Neuronal stem cell (in vitro differentiated cells): ENCODE results near the gene SPOCK1.

Experiments used
- DNase-seq: peaks from one replicate; pipeline ENCODE4 v3.0.0-alpha.2; 2013; ENCODE audit warnings: low spot score
- H2AFZ ChIP-seq: one replicate; pipeline ENCODE4 v1.6.1; 2013; ENCODE audit warnings: mild to moderate bottlenecking, low read length, inconsistent platforms
- H2AK5ac ChIP-seq: 2 replicates; pipeline ENCODE4 v1.6.1; 2013; ENCODE audit warnings: low read depth, mild to moderate bottlenecking, inconsistent platforms, low read length, moderate library complexity, mixed read lengths
- H2BK120ac ChIP-seq: 2 replicates; pipeline ENCODE4 v1.6.1; 2013; ENCODE audit warnings: low read depth, mild to moderate bottlenecking, inconsistent platforms, low read length, moderate library complexity, mixed read lengths
- H2BK12ac ChIP-seq: one replicate; pipeline ENCODE4 v1.6.1; 2013; ENCODE audit warnings: low read length, inconsistent platforms
- H2BK15ac ChIP-seq: 2 replicates; pipeline ENCODE4 v1.6.1; 2013; ENCODE audit warnings: mild to moderate bottlenecking, low read length, inconsistent platforms, mixed read lengths
- H2BK5ac ChIP-seq: one replicate; pipeline ENCODE4 v1.6.1; 2013; ENCODE audit warnings: inconsistent platforms, mild to moderate bottlenecking, low read length, moderate library complexity
- H3K14ac ChIP-seq: one replicate; pipeline ENCODE4 v1.6.1; 2013; ENCODE audit warnings: low read length, inconsistent platforms
- H3K18ac ChIP-seq: 2 replicates; pipeline ENCODE4 v1.6.1; 2013; ENCODE audit warnings: low read length, inconsistent platforms
- H3K23ac ChIP-seq: 2 replicates; pipeline ENCODE4 v1.6.1; 2013; ENCODE audit warnings: low read depth, mild to moderate bottlenecking, mixed read lengths, low read length, inconsistent platforms; ENCODE audit not compliant: poor library complexity
- H3K27ac ChIP-seq: replicated peaks from 3 replicates; pipeline ENCODE4 v1.5.1; 2013; ENCODE audit warnings: low read length, inconsistent platforms
- H3K27me3 ChIP-seq, 3 experiments: 2 replicates each; pipeline ENCODE4 v1.6.1; 2013; ENCODE audit warnings: low read length in 3 of 3, mild to moderate bottlenecking in 2 of 3, inconsistent platforms in 1 of 3, low read depth in 1 of 3, mixed read lengths in 1 of 3, moderate library complexity in 1 of 3; ENCODE audit not compliant: control insufficient read depth in 3 of 3, insufficient read depth in 3 of 3
- H3K36me3 ChIP-seq, 2 donors: replicated peaks in 1 of 2; 2 replicates each; pipeline ENCODE4 v1.6.1; 2013; ENCODE audit warnings: low read length in 2 of 2; ENCODE audit not compliant: control insufficient read depth in 2 of 2, insufficient read depth in 2 of 2
- H3K4ac ChIP-seq: 2 replicates; pipeline ENCODE4 v1.6.1; 2013; ENCODE audit warnings: inconsistent platforms, mild to moderate bottlenecking, low read length, moderate library complexity
- H3K4me1 ChIP-seq, 2 donors: 1 replicate in 1 of 2; 2 replicates in 1 of 2; pipeline ENCODE4 v1.6.1; 2013; ENCODE audit warnings: low read length in 2 of 2, low read depth in 1 of 2; ENCODE audit not compliant: control insufficient read depth in 2 of 2, insufficient read depth in 1 of 2
- H3K4me2 ChIP-seq: one replicate; pipeline ENCODE4 v1.6.1; 2013; ENCODE audit warnings: mild to moderate bottlenecking, low read length, inconsistent platforms; ENCODE audit not compliant: insufficient read depth, poor library complexity, severe bottlenecking
- H3K4me3 ChIP-seq, 2 donors: 2 replicates each; pipeline ENCODE4 v1.5.1; 2013; ENCODE audit warnings: low read length in 2 of 2, mild to moderate bottlenecking in 2 of 2, inconsistent platforms in 1 of 2, moderate library complexity in 1 of 2
- H3K79me1 ChIP-seq: one replicate; pipeline ENCODE4 v1.6.1; 2013; ENCODE audit warnings: low read depth, mild to moderate bottlenecking, inconsistent platforms, low read length, moderate library complexity
- H3K9ac ChIP-seq: one replicate; pipeline ENCODE4 v1.6.1; 2013; ENCODE audit warnings: mild to moderate bottlenecking, low read depth, low read length, inconsistent platforms; ENCODE audit not compliant: poor library complexity
- H3K9me3 ChIP-seq, 2 donors: replicated peaks in 1 of 2; 2 replicates each; pipeline versions ENCODE3 to v1.6.1; 2013; ENCODE audit warnings: low read length in 2 of 2, mild to moderate bottlenecking in 2 of 2, inconsistent platforms in 1 of 2, low read depth in 1 of 2, mixed read lengths in 1 of 2, moderate library complexity in 1 of 2; ENCODE audit not compliant: control insufficient read depth in 2 of 2, insufficient read depth in 1 of 2
- H4K8ac ChIP-seq: one replicate; pipeline ENCODE4 v1.6.1; 2013; ENCODE audit warnings: low read depth, mild to moderate bottlenecking, inconsistent platforms, low read length, moderate library complexity
- H4K91ac ChIP-seq: one replicate; pipeline ENCODE4 v1.6.1; 2013; ENCODE audit warnings: low read length, low read depth, mild to moderate bottlenecking, inconsistent platforms; ENCODE audit not compliant: poor library complexity
- WGBS, 2 donors: extraction: QIAGEN DNeasy Blood & Tissue Kit; methylation state at CpG; one replicate each; pipeline ENCODE4 v1.1.7; 2013; ENCODE audit warnings: missing lambda C conversion rate in 2 of 2, mixed read lengths in 1 of 2; ENCODE audit not compliant: insufficient read length in 2 of 2, insufficient replicate concordance in 1 of 2; ENCODE audit errors: extremely low coverage in 2 of 2; 5-methylcytosine and 5-hydroxymethylcytosine counted together

Gene SPOCK1

DNA sequence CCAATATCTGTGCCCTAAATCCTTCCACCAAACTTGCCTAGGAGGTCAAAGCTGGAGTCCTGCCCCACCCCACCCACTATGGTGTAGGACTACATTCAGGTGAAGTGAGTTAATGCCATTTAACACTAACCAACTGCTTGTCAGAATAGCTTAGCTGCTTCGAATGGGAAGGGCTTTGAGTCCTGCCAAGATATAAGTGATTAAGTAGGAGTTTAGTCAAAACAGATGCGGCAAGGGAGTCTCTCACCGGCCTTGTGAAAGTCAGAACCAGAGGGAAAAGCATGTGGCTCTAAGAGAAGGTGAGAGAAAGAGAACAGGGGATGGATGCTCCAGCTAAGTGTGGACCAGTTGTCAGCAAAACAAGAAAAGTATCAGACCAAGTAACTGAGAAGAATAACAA, 132.6 kb downstream of the SPOCK1 start:
- no peak overlapping the region for H2AK5ac ChIP-seq
- peaks cover 9 to 23% of the 10 kb centered on the region in 2 donors for H3K4me1 ChIP-seq
- H3K23ac ChIP-seq, result no peak overlapping the region
- H3K14ac ChIP-seq, result no peak overlapping the region
- no peak overlapping the region for H3K4me3 ChIP-seq
- no peak overlapping the region for H3K4ac ChIP-seq
- no peak overlapping the region for H3K4me2 ChIP-seq
- H4K8ac ChIP-seq, result no peak overlapping the region
- no peaks in the 10 kb centered on the region for H3K27me3 ChIP-seq
- no peak overlapping the region for H2BK12ac ChIP-seq
- no peak overlapping the region for H2AFZ ChIP-seq
- peaks cover 0 to 2% of the 10 kb centered on the region in 2 donors for H3K9me3 ChIP-seq
- H2BK120ac ChIP-seq, result no peak overlapping the region
- H2BK15ac ChIP-seq, result no peak overlapping the region
- no CpG with 5 or more reads among the region's 3 CpGs for WGBS, 2 donors
- no peak overlapping the region for H3K9ac ChIP-seq
- H3K79me1 ChIP-seq, result no peaks in the 10 kb centered on the region
- no peak overlapping the region for H3K27ac ChIP-seq
- H3K18ac ChIP-seq, result no peak overlapping the region
- no peaks in the 10 kb centered on the region for H3K36me3 ChIP-seq
- H4K91ac ChIP-seq, result no peak overlapping the region
- H2BK5ac ChIP-seq, result no peak overlapping the region
- DNase-seq, result no peak

DNA sequence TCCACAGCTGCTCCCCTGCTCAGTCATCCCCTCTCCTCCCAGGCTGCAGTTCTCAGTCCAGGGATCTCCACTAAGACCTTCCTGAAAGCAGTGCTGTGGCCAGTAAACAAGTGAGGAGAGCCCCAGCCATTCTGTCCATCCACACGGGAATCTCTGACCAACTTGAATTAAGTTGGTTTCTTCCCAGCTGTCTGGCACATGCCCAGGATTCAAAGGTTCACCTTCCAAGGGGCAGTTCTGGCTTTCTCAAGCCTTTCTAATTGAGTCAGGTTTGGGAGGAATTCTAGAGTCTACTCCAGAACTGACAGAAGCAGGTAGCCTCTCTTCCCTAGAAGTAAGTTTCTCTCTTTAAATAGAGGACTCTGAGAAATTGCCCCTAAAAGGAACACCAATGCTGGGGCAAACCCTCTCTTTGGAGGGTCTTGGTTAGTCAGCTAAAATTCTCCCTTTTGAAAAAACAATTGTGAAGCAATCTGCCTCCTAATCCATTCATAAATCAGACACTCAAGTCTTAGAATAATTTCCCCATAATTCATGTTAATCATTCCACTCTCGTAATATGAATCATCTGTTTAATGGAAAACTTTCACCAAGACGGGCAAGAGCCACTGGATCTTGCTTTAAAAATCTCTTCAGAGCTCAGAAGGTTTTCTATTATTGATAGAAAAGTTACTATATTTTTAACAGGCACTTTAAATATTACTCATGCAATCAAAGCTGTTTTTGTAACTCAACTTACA, 133.8 kb downstream of the SPOCK1 start:
- H3K27me3 ChIP-seq, result no peaks in the 10 kb centered on the region
- H4K8ac ChIP-seq, result no peak overlapping the region
- no peak overlapping the region for H3K27ac ChIP-seq
- H2BK5ac ChIP-seq, result no peak overlapping the region
- H2AFZ ChIP-seq, result no peak overlapping the region
- H2BK15ac ChIP-seq, result no peak overlapping the region
- H3K18ac ChIP-seq, result no peak overlapping the region
- no peaks in the 10 kb centered on the region for H3K36me3 ChIP-seq
- H3K23ac ChIP-seq, result no peak overlapping the region
- no peaks in the 10 kb centered on the region for H3K79me1 ChIP-seq
- H2AK5ac ChIP-seq, result no peak overlapping the region
- no peak overlapping the region for H3K4me2 ChIP-seq
- no CpG with 5 or more reads among the region's 3 CpGs for WGBS, 2 donors
- no peak overlapping the region for H3K14ac ChIP-seq
- H3K4me1 ChIP-seq, result peaks cover 3 to 12% of the 10 kb centered on the region in 2 donors
- no peak overlapping the region for H2BK12ac ChIP-seq
- H4K91ac ChIP-seq, result no peak overlapping the region
- no peak overlapping the region for H3K4me3 ChIP-seq
- no peak overlapping the region for H2BK120ac ChIP-seq
- peaks cover 0 to 2% of the 10 kb centered on the region in 2 donors for H3K9me3 ChIP-seq
- no peak for DNase-seq
- no peak overlapping the region for H3K9ac ChIP-seq
- H3K4ac ChIP-seq, result no peak overlapping the region

DNA sequence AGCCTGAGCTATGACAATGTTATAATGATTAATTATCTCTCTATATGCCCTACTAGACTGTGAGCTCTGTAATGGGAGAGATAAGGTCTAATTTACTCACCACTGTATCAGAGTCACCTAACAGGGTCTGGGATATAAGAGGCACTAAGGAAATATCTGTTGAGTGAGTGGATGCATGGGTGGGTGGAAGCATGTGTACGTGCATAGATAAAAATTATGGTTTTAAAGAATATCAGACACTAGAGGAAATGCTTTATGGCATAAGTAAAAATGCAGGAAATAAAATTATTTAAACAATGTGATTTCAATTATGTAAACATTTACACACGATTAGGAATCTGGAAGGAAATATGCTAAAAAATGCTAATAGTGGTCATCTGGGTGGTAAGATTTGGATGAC, 137.8 kb downstream of the SPOCK1 start:
- no peak overlapping the region for H3K4me2 ChIP-seq
- no peak overlapping the region for H2BK5ac ChIP-seq
- H2BK120ac ChIP-seq, result no peak overlapping the region
- H3K9me3 ChIP-seq, result no peaks in the 10 kb centered on the region
- no peak overlapping the region for H4K91ac ChIP-seq
- H2BK15ac ChIP-seq, result no peak overlapping the region
- H3K36me3 ChIP-seq, result no peaks in the 10 kb centered on the region
- H3K27me3 ChIP-seq, result no peaks in the 10 kb centered on the region
- no CpG with 5 or more reads among the region's 2 CpGs for WGBS, 2 donors
- H3K4ac ChIP-seq, result no peak overlapping the region
- no peaks in the 10 kb centered on the region for H3K4me1 ChIP-seq
- H3K27ac ChIP-seq, result no peak overlapping the region
- no peak overlapping the region for H2AFZ ChIP-seq
- no peak overlapping the region for H2BK12ac ChIP-seq
- no peak overlapping the region for H4K8ac ChIP-seq
- H3K9ac ChIP-seq, result no peak overlapping the region
- no peak overlapping the region for H3K18ac ChIP-seq
- no peaks in the 10 kb centered on the region for H3K79me1 ChIP-seq
- H3K14ac ChIP-seq, result no peak overlapping the region
- H2AK5ac ChIP-seq, result no peak overlapping the region
- no peak overlapping the region for H3K4me3 ChIP-seq
- H3K23ac ChIP-seq, result no peak overlapping the region
- no peak for DNase-seq

DNA sequence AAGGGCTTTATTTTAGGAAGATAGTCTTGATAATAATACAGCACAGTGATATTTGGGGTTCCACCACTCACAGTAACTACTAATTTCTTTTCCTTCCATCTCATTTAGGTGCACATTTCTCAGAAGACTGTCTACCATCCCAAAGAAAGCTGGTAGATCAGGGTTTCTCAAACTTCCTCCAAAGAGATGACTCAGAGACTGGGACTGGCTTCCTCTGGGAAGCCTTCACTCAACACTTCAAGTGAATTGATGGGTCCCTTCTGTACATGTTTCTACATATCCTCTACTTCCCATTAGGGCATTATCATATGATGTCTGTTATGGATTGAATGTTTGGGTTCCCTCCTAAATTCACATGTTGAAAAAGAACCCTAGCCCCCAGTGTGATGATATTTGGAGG, 138.5 kb downstream of the SPOCK1 start:
- no peak overlapping the region for H4K91ac ChIP-seq
- H3K4me2 ChIP-seq, result no peak overlapping the region
- no peak overlapping the region for H2BK15ac ChIP-seq
- H3K9me3 ChIP-seq, result no peaks in the 10 kb centered on the region
- H2BK12ac ChIP-seq, result no peak overlapping the region
- no peak for DNase-seq
- no peak overlapping the region for H3K4me3 ChIP-seq
- no peak overlapping the region for H3K23ac ChIP-seq
- H3K36me3 ChIP-seq, result no peaks in the 10 kb centered on the region
- no peaks in the 10 kb centered on the region for H3K27me3 ChIP-seq
- no peaks in the 10 kb centered on the region for H3K79me1 ChIP-seq
- H3K4ac ChIP-seq, result no peak overlapping the region
- no peak overlapping the region for H3K27ac ChIP-seq
- H2AFZ ChIP-seq, result no peak overlapping the region
- no peak overlapping the region for H2BK5ac ChIP-seq
- no peaks in the 10 kb centered on the region for H3K4me1 ChIP-seq
- H3K14ac ChIP-seq, result no peak overlapping the region
- H3K9ac ChIP-seq, result no peak overlapping the region
- no peak overlapping the region for H3K18ac ChIP-seq
- no peak overlapping the region for H2AK5ac ChIP-seq
- no peak overlapping the region for H4K8ac ChIP-seq
- H2BK120ac ChIP-seq, result no peak overlapping the region
